K562 (cell line): Measurements from ENCODE around the gene ARHGEF25. TPM values are rescaled to one million over a fixed set of nuclear protein-coding genes. Genes with fewer than 3 reads are reported as not detected.

Experiments
- ATAC-seq: fragments of 200-7000 bp; cut with Tn5 transposase; 3 replicates; pipeline ENCODE4 v1.9.1; 2020; ENCODE audit warnings: moderate library complexity
- BruUV-seq: library from RNA; stranded (reverse); fragments of 400-500 nt; replicated peaks from 2 replicates; lab custom pipeline; 2021; lab: Mats Ljungman, UMichigan
- CTCF ChIA-PET: fragments of 300-600 bp; formaldehyde crosslinking; extraction: SDS; loops from one replicate; lab custom pipeline; 2021; ENCODE audit warnings: low intra/inter-chr PET ratio; lab: Yijun Ruan, JAX
- POLR2A ChIA-PET: fragments of 300-600, 350-650 bp; sonication (Branson Sonifier 250); formaldehyde crosslinking; extraction: SDS; loops from one replicate; lab custom pipeline; 2021; ENCODE audit warnings: antibody characterized with exemption, inconsistent platforms; lab: Yijun Ruan, JAX
- DNase-seq, 4 experiments: peaks; one replicate each; pipeline versions ENCODE4 v3.0.0 to v3.0.0-alpha.2; 2011 to 2018; ENCODE audit warnings: low spot score in 3 of 4, mixed read lengths in 3 of 4; ENCODE audit errors: extremely low read depth in 1 of 4
- FAIRE-seq: peaks from 2 replicates; lab custom pipeline; 2011; peaks lifted over from hg19 to GRCh38; lab: Jason Lieb, UNC
- H2AFZ ChIP-seq: 2 replicates; pipeline ENCODE4 v1.6.0; 2011; ENCODE audit warnings: low read depth, low read length, control low read depth, inconsistent platforms
- H3K27ac ChIP-seq: fragments of 200-600 bp; 3 replicates; pipeline ENCODE4 v1.8.0; 2011; ENCODE audit warnings: low read depth, mild to moderate bottlenecking, control low read depth, inconsistent platforms, low read length, moderate library complexity, mixed read lengths; ENCODE audit errors: extremely low read depth
- H3K27me3 ChIP-seq, 2 experiments: fragments of 300-600 bp in 1 of 2; 2 replicates in 1 of 2; 3 replicates in 1 of 2; pipeline versions ENCODE4 v1.6.0 to v1.8.0; 2011; ENCODE audit warnings: inconsistent platforms in 2 of 2, low read length in 2 of 2, mild to moderate bottlenecking in 1 of 2, mixed read lengths in 1 of 2, moderate library complexity in 1 of 2; ENCODE audit not compliant: control insufficient read depth in 2 of 2, insufficient read depth in 2 of 2
- H3K36me3 ChIP-seq: fragments of 300-600 bp; 3 replicates; pipeline ENCODE4 v1.8.0; 2011; ENCODE audit warnings: mild to moderate bottlenecking, low read length, inconsistent platforms; ENCODE audit not compliant: control insufficient read depth, insufficient read depth
- H3K4me1 ChIP-seq, 2 experiments: fragments of 200-600 bp in 1 of 2; replicated peaks in 1 of 2; 2 replicates in 1 of 2; 3 replicates in 1 of 2; pipeline versions ENCODE4 v1.5.1 to v1.8.0; 2011; ENCODE audit warnings: inconsistent platforms in 2 of 2, low read length in 2 of 2, mild to moderate bottlenecking in 1 of 2, mixed read lengths in 1 of 2, moderate library complexity in 1 of 2; ENCODE audit not compliant: control insufficient read depth in 2 of 2, insufficient read depth in 2 of 2
- H3K4me2 ChIP-seq: 2 replicates; pipeline ENCODE4 v1.6.1; 2011; ENCODE audit warnings: low read length, control low read depth, inconsistent platforms, mixed read lengths; ENCODE audit not compliant: insufficient read depth
- H3K4me3 ChIP-seq: fragments of 200-600 bp; sonication (generic), shearing (Covaris generic); 2 replicates; pipeline ENCODE4 v1.5.1; 2016; ENCODE audit warnings: control low read depth, inconsistent platforms
- H3K79me2 ChIP-seq: fragments of 200-600 bp; 3 replicates; pipeline ENCODE4 v1.8.0; 2011; ENCODE audit warnings: low read length, inconsistent platforms; ENCODE audit not compliant: control insufficient read depth, insufficient read depth
- H3K9ac ChIP-seq, 2 experiments: 2 replicates each; pipeline versions ENCODE4 v1.6.0 to v1.6.1; 2011; ENCODE audit warnings: low read depth in 2 of 2, low read length in 2 of 2, control low read depth in 1 of 2, inconsistent platforms in 1 of 2, mild to moderate bottlenecking in 1 of 2, mixed read lengths in 1 of 2; ENCODE audit not compliant: insufficient read depth in 1 of 2
- H3K9me1 ChIP-seq: one replicate; pipeline ENCODE4 v1.6.0; 2011; ENCODE audit warnings: inconsistent platforms, mild to moderate bottlenecking, low read length, moderate library complexity; ENCODE audit not compliant: control insufficient read depth, insufficient read depth
- H3K9me3 ChIP-seq: replicated peaks from 2 replicates; pipeline ENCODE4 v1.5.1; 2011; ENCODE audit warnings: low read depth, low read length, inconsistent platforms; ENCODE audit not compliant: control insufficient read depth, insufficient read depth
- H4K20me1 ChIP-seq: replicated peaks from 2 replicates; pipeline ENCODE4 v1.6.1; 2011; ENCODE audit warnings: low read length, inconsistent platforms, mixed read lengths; ENCODE audit not compliant: control insufficient read depth, insufficient read depth
- ATF3 ChIP-seq, 2 experiments: fragments of 450-650 bp in 1 of 2; sonication (generic) in 1 of 2; formaldehyde crosslinking in 1 of 2; IDR thresholded peaks in 1 of 2; conservative IDR thresholded peaks in 1 of 2; 2 replicates each; pipeline versions ENCODE4 v1.6.1 to v1.8.1; 2016 to 2023; ENCODE audit warnings: mild to moderate bottlenecking in 2 of 2, moderate library complexity in 2 of 2, inconsistent platforms in 1 of 2, missing genetic modification reagents in 1 of 2
- SAFB ChIP-seq: fragments of 200-400 bp; formaldehyde crosslinking; IDR thresholded peaks from 2 replicates; pipeline ENCODE4 v1.6.1; 2017; ENCODE audit warnings: low read depth, low read length, borderline replicate concordance
- ZFP36 ChIP-seq: fragments of 150-350 bp; IDR thresholded peaks from 2 replicates; pipeline ENCODE4 v1.6.1; 2018; ENCODE audit warnings: low read length, low read depth; ENCODE audit not compliant: partially characterized antibody
- ZKSCAN1 ChIP-seq: fragments of 150-350 bp; IDR thresholded peaks from 2 replicates; pipeline ENCODE4 v1.6.1; 2016; ENCODE audit warnings: low read depth, low read length
- ZNF696 ChIP-seq: fragments of 250-450 bp; sonication (Bioruptor Pico); conservative IDR thresholded peaks from 2 replicates; pipeline ENCODE4 v1.4.0; 2020; ENCODE audit warnings: mild to moderate bottlenecking, moderate library complexity
- ZNF780A ChIP-seq: fragments of 250-450 bp; sonication (Bioruptor Pico); IDR thresholded peaks from 2 replicates; pipeline ENCODE4 v1.5.0; 2021; ENCODE audit warnings: mild to moderate bottlenecking
- ZNF830 ChIP-seq: fragments of 250-450 bp; sonication (Bioruptor Pico); IDR thresholded peaks from 2 replicates; pipeline ENCODE4 v1.5.0; 2021; ENCODE audit warnings: mild to moderate bottlenecking
- WGBS: fragments of 100-300 bp; shearing (Covaris generic); methylation state at CpG from one replicate; pipeline ENCODE4 v1.1.6; 2016; ENCODE audit warnings: low coverage, mixed read lengths; ENCODE audit not compliant: insufficient coverage; ENCODE audit errors: missing lambda C conversion rate; 5-methylcytosine and 5-hydroxymethylcytosine counted together
- in situ Hi-C: fragments of 300-500 bp; cut with MboI; formaldehyde crosslinking; loops from 4 replicates; pipeline ENCODE4 v1.15.0; 2018; ENCODE audit warnings: inconsistent platforms, mixed read lengths
- intact Hi-C: fragments of 100-400 bp; cut with micrococcal nuclease; formaldehyde crosslinking; loops from 2 replicates; pipeline ENCODE4 v1.14.2; 2022
- polyA plus RNA-seq, 8 experiments: library from polyadenylated mRNA; depleted of rRNA in 4 of 8; stranded (reverse) in 5 of 8; unstranded in 3 of 8; fragments of >200 nt; fragmentation: Nextera tagmentation in 2 of 8; fragmentation: Illumina TruSeq in 1 of 8; extraction: Ambion mirVana in 2 of 8; extraction: Trizol in 1 of 8; gene quantifications; 2 replicates each; pipeline versions ENCODE4 v1.2.1 to v1.2.3, GENCODE V29; 2011 to 2014; ENCODE audit warnings: inconsistent platforms in 1 of 8, missing spikeins in 1 of 8
- total RNA-seq, 7 experiments: library from RNA; depleted of rRNA in 6 of 7; stranded (reverse); fragments of >200 nt in 6 of 7; fragmentation: Illumina TruSeq in 2 of 7; extraction: Trizol in 2 of 7; gene quantifications; 2 replicates each; pipeline versions ENCODE4 v1.2.1 to v1.2.3, GENCODE V29; 2011 to 2021; ENCODE audit warnings: low replicate concordance in 1 of 7
- TF ChIP-seq, protein P1 (sequence below), 2 experiments: fragments of 450-650 bp; formaldehyde crosslinking in 1 of 2; IDR thresholded peaks; 2 replicates each; pipeline versions ENCODE4 v1.4.0 to v1.6.1; 2014 to 2020; ENCODE audit warnings: mild to moderate bottlenecking in 2 of 2, borderline replicate concordance in 1 of 2, low read depth in 1 of 2
- TF ChIP-seq, protein P2 (sequence below), 3 experiments: IDR thresholded peaks in 2 of 3; conservative IDR thresholded peaks in 1 of 3; 2 replicates each; pipeline ENCODE4 v1.5.1; 2011 to 2012; ENCODE audit warnings: low read length in 3 of 3, mild to moderate bottlenecking in 3 of 3, control low read depth in 2 of 3, improper control_type of control experiment in 1 of 3, inconsistent platforms in 1 of 3, low read depth in 1 of 3, mixed read lengths in 1 of 3, moderate library complexity in 1 of 3; ENCODE audit not compliant: insufficient read depth in 2 of 3

Gene ARHGEF25
- total and polyA plus RNA-seq, 9 of the 15 experiments (the other 6 are each of a cell fraction or from before 2014, with no cell fraction given), result 0.13 to 17.3 (median 11.6) TPM

- no TSS peak for BruUV-seq
- Histone ChIP-seq H3K9me3 (no peaks in the 10 kb centered on the region), H3K4me3 (no peak overlapping the region), H3K27ac (no peak overlapping the region), H4K20me1 (no peaks in the 10 kb centered on the region), H3K79me2 (no peaks in the 10 kb centered on the region), H2AFZ (no peak overlapping the region), H3K9ac (peak overlapping the region in 1 of 2 experiments; percentile 55; a peak in 2 of 4 replicates), H3K36me3 (peaks cover 67% of the 10 kb centered on the region), H3K4me1 (no peaks in the 10 kb centered on the region), H3K27me3 (no peaks in the 10 kb centered on the region), H3K4me2 (no peak overlapping the region), H3K9me1 (peaks cover 7% of the 10 kb centered on the region)
- CTCF ChIA-PET, result no interaction called here
- DNase-seq, result no peak
- intact Hi-C loops (no loop called here), in situ Hi-C loops (no loop called here)
- no peak for FAIRE-seq
- POLR2A ChIA-PET, result interaction anchor here (0.6 to 1.4 kb wide), 4 partner anchors 11 to 52 kb away, joined by 3 to 6 read pairs (median 5); partner anchors contain the start of gene DDIT3
- 80% methylated on average over 12 of the region's 12 CpGs for WGBS
- ATAC-seq, result no peak
- TF ChIP-seq, protein P1, sequence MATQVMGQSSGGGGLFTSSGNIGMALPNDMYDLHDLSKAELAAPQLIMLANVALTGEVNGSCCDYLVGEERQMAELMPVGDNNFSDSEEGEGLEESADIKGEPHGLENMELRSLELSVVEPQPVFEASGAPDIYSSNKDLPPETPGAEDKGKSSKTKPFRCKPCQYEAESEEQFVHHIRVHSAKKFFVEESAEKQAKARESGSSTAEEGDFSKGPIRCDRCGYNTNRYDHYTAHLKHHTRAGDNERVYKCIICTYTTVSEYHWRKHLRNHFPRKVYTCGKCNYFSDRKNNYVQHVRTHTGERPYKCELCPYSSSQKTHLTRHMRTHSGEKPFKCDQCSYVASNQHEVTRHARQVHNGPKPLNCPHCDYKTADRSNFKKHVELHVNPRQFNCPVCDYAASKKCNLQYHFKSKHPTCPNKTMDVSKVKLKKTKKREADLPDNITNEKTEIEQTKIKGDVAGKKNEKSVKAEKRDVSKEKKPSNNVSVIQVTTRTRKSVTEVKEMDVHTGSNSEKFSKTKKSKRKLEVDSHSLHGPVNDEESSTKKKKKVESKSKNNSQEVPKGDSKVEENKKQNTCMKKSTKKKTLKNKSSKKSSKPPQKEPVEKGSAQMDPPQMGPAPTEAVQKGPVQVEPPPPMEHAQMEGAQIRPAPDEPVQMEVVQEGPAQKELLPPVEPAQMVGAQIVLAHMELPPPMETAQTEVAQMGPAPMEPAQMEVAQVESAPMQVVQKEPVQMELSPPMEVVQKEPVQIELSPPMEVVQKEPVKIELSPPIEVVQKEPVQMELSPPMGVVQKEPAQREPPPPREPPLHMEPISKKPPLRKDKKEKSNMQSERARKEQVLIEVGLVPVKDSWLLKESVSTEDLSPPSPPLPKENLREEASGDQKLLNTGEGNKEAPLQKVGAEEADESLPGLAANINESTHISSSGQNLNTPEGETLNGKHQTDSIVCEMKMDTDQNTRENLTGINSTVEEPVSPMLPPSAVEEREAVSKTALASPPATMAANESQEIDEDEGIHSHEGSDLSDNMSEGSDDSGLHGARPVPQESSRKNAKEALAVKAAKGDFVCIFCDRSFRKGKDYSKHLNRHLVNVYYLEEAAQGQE (IDR thresholded peaks at IDR 0.05; ENCODE audit: borderline replicate concordance), result no peak
- TF ChIP-seq, protein P1 (CRISPR knock-in tag; IDR thresholded peaks at IDR 0.05; ENCODE audit: low read depth), result no peak
- TF ChIP-seq ZFP36 (no peak), SAFB (no peak), ZKSCAN1 (no peak), ZNF780A (CRISPR knock-in tag) (no peak), ATF3 (IDR thresholded peaks at IDR 0.05) (no peak), ATF3 (CRISPR knock-in tag; conservative IDR thresholded peaks at IDR 0.05) (no peak), ZNF830 (CRISPR knock-in tag) (no peak), ZNF696 (CRISPR knock-in tag) (no peak)
- TF ChIP-seq, protein P2, sequence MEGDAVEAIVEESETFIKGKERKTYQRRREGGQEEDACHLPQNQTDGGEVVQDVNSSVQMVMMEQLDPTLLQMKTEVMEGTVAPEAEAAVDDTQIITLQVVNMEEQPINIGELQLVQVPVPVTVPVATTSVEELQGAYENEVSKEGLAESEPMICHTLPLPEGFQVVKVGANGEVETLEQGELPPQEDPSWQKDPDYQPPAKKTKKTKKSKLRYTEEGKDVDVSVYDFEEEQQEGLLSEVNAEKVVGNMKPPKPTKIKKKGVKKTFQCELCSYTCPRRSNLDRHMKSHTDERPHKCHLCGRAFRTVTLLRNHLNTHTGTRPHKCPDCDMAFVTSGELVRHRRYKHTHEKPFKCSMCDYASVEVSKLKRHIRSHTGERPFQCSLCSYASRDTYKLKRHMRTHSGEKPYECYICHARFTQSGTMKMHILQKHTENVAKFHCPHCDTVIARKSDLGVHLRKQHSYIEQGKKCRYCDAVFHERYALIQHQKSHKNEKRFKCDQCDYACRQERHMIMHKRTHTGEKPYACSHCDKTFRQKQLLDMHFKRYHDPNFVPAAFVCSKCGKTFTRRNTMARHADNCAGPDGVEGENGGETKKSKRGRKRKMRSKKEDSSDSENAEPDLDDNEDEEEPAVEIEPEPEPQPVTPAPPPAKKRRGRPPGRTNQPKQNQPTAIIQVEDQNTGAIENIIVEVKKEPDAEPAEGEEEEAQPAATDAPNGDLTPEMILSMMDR (IDR thresholded peaks at IDR 0.05 in 2 of 3, conservative IDR thresholded peaks at IDR 0.05 in 1 of 3; ENCODE audit: insufficient read depth in 2 of 3, low read depth in 1 of 3, low read length in 3 of 3), result no peak
Observed at GRCh38 chr12:57571926-57572762, 39.1 kb upstream of the ARHGEF25 start.
